SK-N-SH treated with all-trans-retinoic acid at 6 μM for 48 hours (cell line): Measurements from ENCODE around the gene GUCY1A2.
A peak's percentile ranks its signal among the peaks of the same experiment; 100 is the strongest.

ENCODE experiments used
- ATAC-seq: fragments of 200-7000 bp; cut with Tn5 transposase; 3 replicates; pipeline ENCODE4 v1.9.1; 2020; ENCODE audit warnings: mild to moderate bottlenecking, moderate library complexity
- CSDC2 ChIP-seq: fragments of 250-450 bp; sonication (Bioruptor Pico); IDR thresholded peaks from 2 replicates; pipeline ENCODE4 v1.5.0; 2020; ENCODE audit warnings: mild to moderate bottlenecking, moderate library complexity
- ISL1 ChIP-seq: fragments of 250-450 bp; sonication (Bioruptor Pico); IDR thresholded peaks from 2 replicates; pipeline ENCODE4 v2.1.2; 2022; ENCODE audit warnings: mild to moderate bottlenecking, moderate library complexity
- OSR1 ChIP-seq: fragments of 250-450 bp; sonication (Bioruptor Pico); IDR thresholded peaks from 2 replicates; pipeline ENCODE4 v1.8.0; 2022; ENCODE audit warnings: moderate library complexity, mild to moderate bottlenecking, inconsistent platforms
- SNAI2 ChIP-seq: fragments of 250-450 bp; sonication (Bioruptor Pico); IDR thresholded peaks from 2 replicates; pipeline ENCODE4 v1.5.0; 2020; ENCODE audit warnings: mild to moderate bottlenecking, moderate library complexity
- TCF4 ChIP-seq: fragments of 250-450 bp; sonication (Bioruptor Pico); IDR thresholded peaks from 2 replicates; pipeline ENCODE4 v1.8.0; 2021; ENCODE audit warnings: mild to moderate bottlenecking, moderate library complexity, borderline replicate concordance
- TOX ChIP-seq: fragments of 250-450 bp; sonication (Bioruptor Pico); IDR thresholded peaks from 2 replicates; pipeline ENCODE4 v1.8.0; 2021; ENCODE audit warnings: mild to moderate bottlenecking, moderate library complexity, borderline replicate concordance
- ZC3H10 ChIP-seq: fragments of 250-450 bp; sonication (Bioruptor Pico); IDR thresholded peaks from 2 replicates; pipeline ENCODE4 v1.5.1; 2021; ENCODE audit warnings: mild to moderate bottlenecking, moderate library complexity
- ZFP3 ChIP-seq: fragments of 250-450 bp; sonication (Bioruptor Pico); IDR thresholded peaks from 2 replicates; pipeline ENCODE4 v1.5.0; 2020; ENCODE audit warnings: mild to moderate bottlenecking, moderate library complexity
- ZFP30 ChIP-seq: fragments of 450-650 bp; formaldehyde crosslinking; IDR thresholded peaks from 2 replicates; pipeline ENCODE4 v1.5.0; 2022; ENCODE audit warnings: mild to moderate bottlenecking, moderate library complexity
- ZNF565 ChIP-seq: fragments of 450-650 bp; formaldehyde crosslinking; conservative IDR thresholded peaks from 2 replicates; pipeline ENCODE4 v1.5.0; 2020; ENCODE audit warnings: low read depth, mild to moderate bottlenecking, moderate library complexity
- ZNF8 ChIP-seq: fragments of 450-650 bp; formaldehyde crosslinking; IDR thresholded peaks from 2 replicates; pipeline ENCODE4 v1.5.0; 2020; ENCODE audit warnings: mild to moderate bottlenecking, moderate library complexity
- TF ChIP-seq, protein P1 (sequence below): fragments of 250-450 bp; sonication (Bioruptor Pico); IDR thresholded peaks from 2 replicates; pipeline ENCODE4 v1.5.0; 2020; ENCODE audit warnings: mild to moderate bottlenecking, moderate library complexity
- TF ChIP-seq, protein P2 (sequence below): fragments of 250-450 bp; sonication (Bioruptor Pico); IDR thresholded peaks from 2 replicates; pipeline ENCODE4 v1.8.0; 2021; ENCODE audit warnings: low read depth, mild to moderate bottlenecking, moderate library complexity, borderline replicate concordance
- TF ChIP-seq, protein P3 (sequence below): fragments of 250-450 bp; sonication (Bioruptor Pico); IDR thresholded peaks from 2 replicates; pipeline ENCODE4 v1.8.0; 2020; ENCODE audit warnings: mild to moderate bottlenecking, moderate library complexity, borderline replicate concordance
- TF ChIP-seq, protein P4 (sequence below): fragments of 250-450 bp; sonication (Bioruptor Pico); IDR thresholded peaks from 2 replicates; pipeline ENCODE4 v1.5.1; 2021; ENCODE audit warnings: mild to moderate bottlenecking, moderate library complexity

GUCY1A2 gene

DNA sequence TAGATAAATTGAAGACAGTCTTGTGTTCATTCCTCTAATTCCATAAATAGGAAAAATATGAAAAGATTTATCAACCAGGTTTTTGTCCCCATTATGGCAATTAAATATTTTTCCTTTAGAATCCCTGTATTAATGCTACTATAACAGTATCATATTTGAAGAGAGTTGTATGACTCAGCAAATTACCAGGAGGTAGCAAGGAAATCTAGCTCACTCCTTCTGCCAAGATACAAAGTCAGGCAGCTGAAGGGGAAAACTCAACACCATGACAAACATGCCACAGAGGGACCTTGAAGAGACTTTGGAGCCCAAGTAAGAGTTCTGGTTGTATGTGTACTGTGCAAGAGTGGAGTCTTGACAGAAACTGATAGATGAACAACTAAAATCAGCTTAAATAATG is 143.3 kb downstream of the GUCY1A2 start (continued):
- TF ChIP-seq, protein P1, sequence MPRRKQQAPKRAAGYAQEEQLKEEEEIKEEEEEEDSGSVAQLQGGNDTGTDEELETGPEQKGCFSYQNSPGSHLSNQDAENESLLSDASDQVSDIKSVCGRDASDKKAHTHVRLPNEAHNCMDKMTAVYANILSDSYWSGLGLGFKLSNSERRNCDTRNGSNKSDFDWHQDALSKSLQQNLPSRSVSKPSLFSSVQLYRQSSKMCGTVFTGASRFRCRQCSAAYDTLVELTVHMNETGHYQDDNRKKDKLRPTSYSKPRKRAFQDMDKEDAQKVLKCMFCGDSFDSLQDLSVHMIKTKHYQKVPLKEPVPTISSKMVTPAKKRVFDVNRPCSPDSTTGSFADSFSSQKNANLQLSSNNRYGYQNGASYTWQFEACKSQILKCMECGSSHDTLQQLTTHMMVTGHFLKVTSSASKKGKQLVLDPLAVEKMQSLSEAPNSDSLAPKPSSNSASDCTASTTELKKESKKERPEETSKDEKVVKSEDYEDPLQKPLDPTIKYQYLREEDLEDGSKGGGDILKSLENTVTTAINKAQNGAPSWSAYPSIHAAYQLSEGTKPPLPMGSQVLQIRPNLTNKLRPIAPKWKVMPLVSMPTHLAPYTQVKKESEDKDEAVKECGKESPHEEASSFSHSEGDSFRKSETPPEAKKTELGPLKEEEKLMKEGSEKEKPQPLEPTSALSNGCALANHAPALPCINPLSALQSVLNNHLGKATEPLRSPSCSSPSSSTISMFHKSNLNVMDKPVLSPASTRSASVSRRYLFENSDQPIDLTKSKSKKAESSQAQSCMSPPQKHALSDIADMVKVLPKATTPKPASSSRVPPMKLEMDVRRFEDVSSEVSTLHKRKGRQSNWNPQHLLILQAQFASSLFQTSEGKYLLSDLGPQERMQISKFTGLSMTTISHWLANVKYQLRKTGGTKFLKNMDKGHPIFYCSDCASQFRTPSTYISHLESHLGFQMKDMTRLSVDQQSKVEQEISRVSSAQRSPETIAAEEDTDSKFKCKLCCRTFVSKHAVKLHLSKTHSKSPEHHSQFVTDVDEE (CRISPR knock-in tag), result no peak

DNA sequence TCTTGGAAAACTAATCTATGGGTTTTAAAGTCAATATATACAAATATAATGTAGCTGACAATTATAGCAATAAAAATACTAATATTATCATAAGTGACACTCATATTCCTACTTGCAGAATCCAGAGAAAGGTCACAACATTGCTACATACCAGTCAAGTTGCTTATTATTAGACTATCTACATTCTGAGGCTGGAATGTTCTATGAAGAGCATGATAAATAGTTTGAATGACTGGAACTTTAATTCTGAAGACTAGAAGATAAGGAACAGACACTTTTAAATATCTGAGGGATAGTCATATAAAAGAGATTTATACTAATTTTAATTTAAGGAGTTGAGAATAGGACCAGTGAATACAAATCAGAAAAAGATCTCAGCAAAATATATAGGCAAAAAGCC is 146.0 kb downstream of the GUCY1A2 start:
- ATAC-seq, result peak; percentile 63
- peak; percentile 89 for TF ChIP-seq ISL1
- no peak for TF ChIP-seq OSR1
- TF ChIP-seq ZFP3 (CRISPR knock-in tag), result no peak
- no peak for TF ChIP-seq SNAI2 (CRISPR knock-in tag)
- TF ChIP-seq ZC3H10 (CRISPR knock-in tag), result no peak
- TF ChIP-seq, all 23 proteins: peak for 1

DNA sequence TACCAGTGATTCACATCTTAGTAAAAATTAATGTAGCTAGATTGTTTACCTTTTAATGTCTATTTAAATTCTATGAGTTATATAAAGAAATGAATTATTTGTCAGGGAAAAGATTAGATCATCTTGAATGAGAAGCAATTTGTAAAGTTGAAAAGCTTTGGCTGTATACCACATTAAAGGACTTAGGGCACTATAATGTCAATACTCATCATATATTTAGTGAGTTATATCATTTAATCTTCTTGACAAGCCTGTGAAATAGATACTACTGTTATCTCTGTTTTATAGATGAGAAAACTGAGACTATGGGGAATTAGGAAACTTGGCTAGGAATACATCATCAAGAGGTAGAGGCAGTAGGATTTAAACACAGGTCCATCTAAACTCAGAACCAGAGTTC is 160.1 kb downstream of the GUCY1A2 start:
- ATAC-seq, result no peak
- TF ChIP-seq TCF4 (CRISPR knock-in tag) (no peak), ZFP30 (no peak), CSDC2 (no peak), ZNF8 (CRISPR knock-in tag) (no peak), ZNF565 (CRISPR knock-in tag) (no peak), ZFP3 (CRISPR knock-in tag) (no peak), TOX (no peak)
- TF ChIP-seq, protein P1 (CRISPR knock-in tag), result no peak
- TF ChIP-seq, protein P2, sequence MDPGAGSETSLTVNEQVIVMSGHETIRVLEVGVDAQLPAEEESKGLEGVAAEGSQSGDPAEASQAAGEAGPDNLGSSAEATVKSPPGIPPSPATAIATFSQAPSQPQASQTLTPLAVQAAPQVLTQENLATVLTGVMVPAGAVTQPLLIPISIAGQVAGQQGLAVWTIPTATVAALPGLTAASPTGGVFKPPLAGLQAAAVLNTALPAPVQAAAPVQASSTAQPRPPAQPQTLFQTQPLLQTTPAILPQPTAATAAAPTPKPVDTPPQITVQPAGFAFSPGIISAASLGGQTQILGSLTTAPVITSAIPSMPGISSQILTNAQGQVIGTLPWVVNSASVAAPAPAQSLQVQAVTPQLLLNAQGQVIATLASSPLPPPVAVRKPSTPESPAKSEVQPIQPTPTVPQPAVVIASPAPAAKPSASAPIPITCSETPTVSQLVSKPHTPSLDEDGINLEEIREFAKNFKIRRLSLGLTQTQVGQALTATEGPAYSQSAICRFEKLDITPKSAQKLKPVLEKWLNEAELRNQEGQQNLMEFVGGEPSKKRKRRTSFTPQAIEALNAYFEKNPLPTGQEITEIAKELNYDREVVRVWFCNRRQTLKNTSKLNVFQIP (CRISPR knock-in tag), result no peak
- TF ChIP-seq, protein P3, sequence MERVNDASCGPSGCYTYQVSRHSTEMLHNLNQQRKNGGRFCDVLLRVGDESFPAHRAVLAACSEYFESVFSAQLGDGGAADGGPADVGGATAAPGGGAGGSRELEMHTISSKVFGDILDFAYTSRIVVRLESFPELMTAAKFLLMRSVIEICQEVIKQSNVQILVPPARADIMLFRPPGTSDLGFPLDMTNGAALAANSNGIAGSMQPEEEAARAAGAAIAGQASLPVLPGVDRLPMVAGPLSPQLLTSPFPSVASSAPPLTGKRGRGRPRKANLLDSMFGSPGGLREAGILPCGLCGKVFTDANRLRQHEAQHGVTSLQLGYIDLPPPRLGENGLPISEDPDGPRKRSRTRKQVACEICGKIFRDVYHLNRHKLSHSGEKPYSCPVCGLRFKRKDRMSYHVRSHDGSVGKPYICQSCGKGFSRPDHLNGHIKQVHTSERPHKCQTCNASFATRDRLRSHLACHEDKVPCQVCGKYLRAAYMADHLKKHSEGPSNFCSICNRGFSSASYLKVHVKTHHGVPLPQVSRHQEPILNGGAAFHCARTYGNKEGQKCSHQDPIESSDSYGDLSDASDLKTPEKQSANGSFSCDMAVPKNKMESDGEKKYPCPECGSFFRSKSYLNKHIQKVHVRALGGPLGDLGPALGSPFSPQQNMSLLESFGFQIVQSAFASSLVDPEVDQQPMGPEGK, result no peak
- TF ChIP-seq, all 23 proteins: peak for 0

DNA sequence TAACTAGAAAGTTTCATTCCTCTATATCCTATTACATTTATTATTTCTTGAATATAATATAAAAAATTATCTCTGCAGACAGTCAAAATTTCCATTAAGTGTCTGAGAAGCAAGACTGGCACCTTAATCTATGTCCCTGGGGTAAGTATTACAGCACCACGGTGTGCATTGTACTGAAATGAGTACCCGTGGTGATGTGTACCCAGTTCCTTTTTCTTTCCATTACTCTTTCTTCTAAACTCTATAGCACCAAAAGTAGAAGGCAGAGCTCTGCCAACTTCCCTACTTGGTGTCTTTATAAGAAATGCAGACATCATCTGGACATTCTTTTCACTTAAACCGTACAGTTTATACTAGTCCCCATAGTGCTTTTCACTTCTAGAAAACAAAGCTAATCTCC is 161.7 kb downstream of the GUCY1A2 start:
- TF ChIP-seq, protein P4, sequence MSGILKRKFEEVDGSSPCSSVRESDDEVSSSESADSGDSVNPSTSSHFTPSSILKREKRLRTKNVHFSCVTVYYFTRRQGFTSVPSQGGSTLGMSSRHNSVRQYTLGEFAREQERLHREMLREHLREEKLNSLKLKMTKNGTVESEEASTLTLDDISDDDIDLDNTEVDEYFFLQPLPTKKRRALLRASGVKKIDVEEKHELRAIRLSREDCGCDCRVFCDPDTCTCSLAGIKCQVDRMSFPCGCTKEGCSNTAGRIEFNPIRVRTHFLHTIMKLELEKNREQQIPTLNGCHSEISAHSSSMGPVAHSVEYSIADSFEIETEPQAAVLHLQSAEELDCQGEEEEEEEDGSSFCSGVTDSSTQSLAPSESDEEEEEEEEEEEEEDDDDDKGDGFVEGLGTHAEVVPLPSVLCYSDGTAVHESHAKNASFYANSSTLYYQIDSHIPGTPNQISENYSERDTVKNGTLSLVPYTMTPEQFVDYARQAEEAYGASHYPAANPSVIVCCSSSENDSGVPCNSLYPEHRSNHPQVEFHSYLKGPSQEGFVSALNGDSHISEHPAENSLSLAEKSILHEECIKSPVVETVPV (CRISPR knock-in tag), result no peak
- TF ChIP-seq, all 23 proteins: peak for 0
- no peak; the same call in 2 of the 3 replicates for ATAC-seq

DNA sequence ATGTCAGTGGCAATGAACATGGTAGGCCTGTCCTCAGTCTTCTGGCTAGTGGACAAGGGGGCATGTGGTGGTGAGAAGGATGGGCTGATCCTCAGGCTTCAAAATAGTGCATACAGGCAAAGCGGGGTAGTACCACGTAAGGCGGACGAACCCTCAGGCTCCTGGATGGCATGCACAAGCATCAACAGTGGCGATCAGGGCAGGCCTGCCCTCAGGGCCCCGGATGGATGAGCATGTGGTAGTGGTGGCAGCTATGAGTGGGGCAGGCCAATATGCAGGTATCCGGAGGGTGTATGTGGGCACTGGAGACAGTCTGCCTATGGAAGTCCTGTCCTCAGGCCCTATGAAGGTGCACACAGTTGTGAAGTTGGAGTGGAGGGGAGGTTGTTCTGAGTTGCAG is 163.8 kb downstream of the GUCY1A2 start:
- no peak for ATAC-seq
- TF ChIP-seq, protein P3, result no peak
- no peak for TF ChIP-seq SNAI2 (CRISPR knock-in tag)
- TF ChIP-seq, protein P2 (CRISPR knock-in tag), result no peak
